ENCODE data around the gene ECHS1.
"Not testable (repeated sequence)": the region's sequence is repeated elsewhere in the genome, so short reads cannot be mapped to it uniquely, and the experiment has no call there.

Gene ECHS1

DNA sequence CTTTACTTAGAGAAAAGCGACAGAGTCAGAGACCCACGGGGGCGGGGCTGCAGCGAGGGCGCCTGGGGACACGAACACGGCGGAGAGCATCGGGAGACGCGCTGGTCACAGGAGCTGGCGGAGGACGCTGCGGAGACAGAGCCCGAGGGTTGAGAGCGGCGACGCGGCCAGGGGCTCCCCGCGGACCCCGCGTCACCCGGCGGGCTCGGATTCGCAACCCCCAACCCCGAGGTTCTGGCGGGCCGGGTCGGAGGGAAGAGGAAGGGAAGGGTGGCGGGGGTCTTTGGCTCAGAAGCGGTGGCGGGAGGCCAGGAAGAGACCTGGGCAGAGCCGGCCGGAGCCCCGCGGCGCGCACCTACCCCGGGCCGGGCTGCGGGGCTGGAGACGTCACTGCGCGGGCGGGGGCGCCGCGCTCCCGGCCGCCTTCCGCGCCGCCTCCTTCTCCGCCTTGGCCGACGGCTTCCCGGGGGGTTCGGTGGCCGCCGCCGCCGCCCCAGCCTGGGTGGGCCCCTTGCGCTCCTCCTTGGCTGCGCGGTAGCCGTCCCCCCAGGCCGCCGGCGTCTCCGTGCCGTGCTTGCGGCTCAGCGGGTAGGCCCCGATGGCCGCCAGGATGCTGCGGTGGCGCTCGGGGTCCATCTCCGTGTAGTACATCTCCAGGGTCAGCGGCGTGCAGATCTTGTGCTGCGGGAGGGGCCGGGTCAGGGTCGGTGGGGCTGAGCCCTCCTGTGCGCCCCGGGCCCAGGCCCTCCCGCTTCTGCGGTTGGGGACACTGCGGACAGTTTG, 47.5 kb downstream of the ECHS1 start:
- H3K4me3 ChIP-seq: peak overlapping the region; percentile 69
- TF ChIP-seq, protein P1, sequence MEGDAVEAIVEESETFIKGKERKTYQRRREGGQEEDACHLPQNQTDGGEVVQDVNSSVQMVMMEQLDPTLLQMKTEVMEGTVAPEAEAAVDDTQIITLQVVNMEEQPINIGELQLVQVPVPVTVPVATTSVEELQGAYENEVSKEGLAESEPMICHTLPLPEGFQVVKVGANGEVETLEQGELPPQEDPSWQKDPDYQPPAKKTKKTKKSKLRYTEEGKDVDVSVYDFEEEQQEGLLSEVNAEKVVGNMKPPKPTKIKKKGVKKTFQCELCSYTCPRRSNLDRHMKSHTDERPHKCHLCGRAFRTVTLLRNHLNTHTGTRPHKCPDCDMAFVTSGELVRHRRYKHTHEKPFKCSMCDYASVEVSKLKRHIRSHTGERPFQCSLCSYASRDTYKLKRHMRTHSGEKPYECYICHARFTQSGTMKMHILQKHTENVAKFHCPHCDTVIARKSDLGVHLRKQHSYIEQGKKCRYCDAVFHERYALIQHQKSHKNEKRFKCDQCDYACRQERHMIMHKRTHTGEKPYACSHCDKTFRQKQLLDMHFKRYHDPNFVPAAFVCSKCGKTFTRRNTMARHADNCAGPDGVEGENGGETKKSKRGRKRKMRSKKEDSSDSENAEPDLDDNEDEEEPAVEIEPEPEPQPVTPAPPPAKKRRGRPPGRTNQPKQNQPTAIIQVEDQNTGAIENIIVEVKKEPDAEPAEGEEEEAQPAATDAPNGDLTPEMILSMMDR (IDR thresholded peaks at IDR 0.05): no peak
- DNase-seq (ENCODE audit: low spot score): no peak

DNA sequence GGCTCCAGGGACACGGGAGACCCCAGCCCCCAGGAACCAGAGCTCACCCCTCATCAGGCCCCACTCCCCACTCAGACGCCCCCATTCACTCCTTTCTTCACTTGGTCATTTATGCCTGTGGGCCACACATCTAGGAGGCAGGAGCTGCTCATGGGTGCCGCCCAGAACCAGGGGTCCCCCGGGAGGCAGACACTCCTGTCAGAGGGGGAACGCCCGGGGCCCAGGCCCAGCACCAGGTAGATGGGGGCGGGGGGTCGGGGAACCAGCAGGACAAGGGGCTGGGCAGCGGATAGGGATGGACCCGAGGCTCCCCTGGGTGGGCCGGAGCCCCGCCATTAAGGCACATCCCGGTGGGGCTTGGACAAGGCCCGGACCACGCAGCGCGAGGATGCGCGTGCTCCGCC, 48.3 kb downstream of the ECHS1 start:
- TF ChIP-seq, protein P1 (IDR thresholded peaks at IDR 0.05): no peak
- Histone ChIP-seq H3K27ac (no peak overlapping the region), H3K4me3 (peak overlapping the region; percentile 69)
- no peak for DNase-seq (ENCODE audit: low spot score)

More for the DNA sequence above, 47.5 kb downstream of the ECHS1 start:
- no peak overlapping the region for H3K27ac ChIP-seq

DNA sequence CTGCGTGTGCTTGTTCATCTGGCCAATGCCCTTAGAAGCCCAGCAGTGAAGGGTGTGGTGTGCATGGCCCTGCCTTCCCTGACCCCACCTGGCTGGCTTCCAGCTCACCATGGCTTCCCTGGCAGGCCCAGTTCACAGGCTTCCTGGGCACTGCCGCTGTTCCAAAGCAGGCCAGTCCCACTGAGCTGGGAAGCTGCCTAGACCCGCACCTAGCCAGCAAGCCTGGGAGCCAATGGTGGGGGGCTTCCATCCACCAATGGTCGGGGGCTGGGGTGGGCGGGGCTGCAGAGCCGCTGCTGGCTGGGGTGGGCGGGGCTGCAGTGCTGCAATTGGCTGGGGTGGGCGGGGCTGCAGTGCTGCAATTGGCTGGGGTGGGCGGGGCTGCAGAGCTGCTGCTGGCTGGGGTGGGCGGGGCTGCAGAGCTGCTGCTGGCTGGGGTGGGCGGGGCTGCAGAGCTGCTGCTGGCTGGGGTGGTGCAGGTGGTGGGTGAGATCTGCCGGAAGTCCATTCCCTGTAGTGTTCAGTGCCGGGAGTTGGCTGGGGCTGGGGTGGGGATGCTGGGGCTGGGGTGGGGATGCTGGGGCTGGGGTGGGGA, 48.9 kb downstream of the ECHS1 start:
- TF ChIP-seq, protein P1 (IDR thresholded peaks at IDR 0.05): no peak
- DNase-seq (ENCODE audit: low spot score): no peak
- H3K4me3 ChIP-seq: no peak overlapping the region
- H3K27ac ChIP-seq: no peak overlapping the region

DNA sequence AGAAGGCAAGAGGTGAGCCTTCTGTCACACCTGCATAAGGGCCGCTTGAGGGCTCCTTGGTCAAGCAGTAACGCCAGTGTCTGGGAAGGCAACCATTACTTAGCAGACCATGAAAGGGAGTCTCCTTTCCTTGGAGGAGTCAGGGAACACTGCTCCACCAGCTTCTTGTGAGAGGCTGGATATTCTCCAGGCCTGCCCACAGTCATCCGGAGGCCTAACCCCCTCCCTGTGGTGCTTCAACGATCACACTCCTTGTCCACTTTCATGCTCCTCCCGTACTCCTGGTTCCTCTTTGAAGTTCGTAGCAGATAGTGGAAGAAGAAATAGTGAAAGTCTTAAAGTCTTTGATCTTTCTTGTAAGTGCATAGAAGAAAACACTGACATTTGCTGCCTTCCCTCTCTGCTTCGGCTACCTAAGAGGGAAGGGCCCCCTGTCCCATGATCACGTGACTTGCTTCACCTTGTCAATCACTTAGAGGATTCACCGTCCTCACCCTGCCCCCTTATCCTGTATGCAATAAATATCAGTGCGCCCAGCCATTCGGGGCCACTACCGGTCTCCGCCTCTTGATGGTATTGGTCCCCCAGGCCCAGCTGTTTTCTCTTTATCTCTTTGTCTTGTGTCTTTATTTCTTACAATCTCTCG, 51.0 kb downstream of the ECHS1 start:
- not testable (repeated sequence) for H3K27ac ChIP-seq; DNase-seq (ENCODE audit: low spot score); H3K4me3 ChIP-seq

DNA sequence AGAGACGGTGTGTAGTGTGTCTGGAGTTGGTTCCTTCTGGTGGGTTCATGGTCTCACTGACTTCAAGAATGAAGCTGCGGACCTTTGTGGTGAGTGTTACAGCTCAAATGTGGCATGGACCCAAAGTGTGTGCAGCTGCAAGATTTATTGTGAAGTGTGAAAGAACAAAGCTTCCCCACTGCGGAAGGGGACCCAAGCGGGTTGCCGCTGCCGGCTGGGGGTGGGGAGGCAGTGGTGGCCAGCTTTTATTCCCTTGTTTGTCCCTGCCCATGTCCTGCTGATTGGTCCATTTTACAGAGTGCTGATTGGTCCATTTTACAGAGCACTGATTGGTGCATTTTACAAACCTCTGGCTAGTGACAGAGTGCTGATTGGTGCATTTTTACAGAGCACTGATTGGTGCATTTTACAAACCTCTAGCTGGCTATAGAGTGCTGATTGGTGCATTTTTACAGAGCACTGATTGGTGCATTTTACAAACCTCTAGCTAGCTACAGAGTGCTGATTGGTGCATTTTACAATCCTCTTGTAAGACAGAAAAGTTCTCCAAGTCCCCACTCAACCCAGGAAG, 52.2 kb downstream of the ECHS1 start:
- not testable (repeated sequence) for H3K4me3 ChIP-seq; DNase-seq (ENCODE audit: low spot score); H3K27ac ChIP-seq

DNA sequence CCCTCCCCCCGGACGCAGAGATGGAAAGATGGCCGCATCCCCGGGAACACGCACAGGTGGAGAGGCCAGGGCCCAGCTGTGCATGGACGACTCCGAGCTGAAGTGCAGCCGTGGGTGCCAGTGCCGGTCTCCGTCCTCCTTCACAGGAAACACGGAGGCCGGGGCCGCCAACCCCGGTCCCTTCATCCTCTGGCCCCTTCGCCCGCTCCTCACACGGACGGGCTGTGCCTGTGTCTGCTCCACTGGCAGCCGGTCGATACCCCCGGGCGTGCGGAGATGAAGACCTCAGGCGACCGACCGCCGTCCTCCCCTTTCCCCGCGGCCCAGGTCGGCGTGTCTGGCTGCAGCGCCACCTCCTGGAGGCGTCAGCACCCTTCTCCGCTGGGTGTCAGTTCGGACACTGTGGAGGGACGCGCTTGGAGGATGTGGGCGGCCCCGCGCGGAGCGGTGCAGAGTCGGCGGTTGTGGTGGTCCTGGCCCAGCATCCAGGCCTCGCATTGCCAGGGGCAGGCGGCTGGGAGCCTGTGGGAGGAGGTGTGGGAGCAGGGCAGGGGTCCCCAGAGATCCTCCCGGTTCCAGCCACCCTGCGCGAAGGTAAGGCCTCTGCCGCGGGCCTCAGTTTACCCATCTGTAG, 54.5 kb downstream of the ECHS1 start:
- TF ChIP-seq, protein P1 (IDR thresholded peaks at IDR 0.05): no peak
- H3K27ac ChIP-seq: no peak overlapping the region
- peak overlapping the region; percentile 59 for H3K4me3 ChIP-seq
- DNase-seq (ENCODE audit: low spot score): no peak

DNA sequence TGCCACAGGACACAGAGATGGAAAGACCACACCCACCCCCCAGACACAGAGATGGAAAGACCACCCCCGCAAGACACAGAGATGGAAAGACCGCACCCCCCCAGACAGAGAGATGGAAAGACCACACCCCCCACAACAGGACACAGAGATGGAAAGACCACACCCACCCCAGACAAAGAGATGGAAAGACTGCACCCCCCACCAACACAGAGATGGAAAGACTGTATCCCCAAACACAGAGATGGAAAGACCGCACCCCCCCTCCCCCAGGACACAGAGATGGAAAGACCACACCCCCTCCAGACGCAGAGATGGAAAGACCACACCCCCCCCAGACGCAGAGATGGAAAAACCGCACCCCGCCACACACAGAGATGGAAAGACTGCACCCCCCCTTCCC, 56.4 kb downstream of the ECHS1 start:
- DNase-seq (ENCODE audit: low spot score): no peak
- TF ChIP-seq, protein P1 (IDR thresholded peaks at IDR 0.05): no peak
- Histone ChIP-seq H3K27ac (no peak overlapping the region), H3K4me3 (no peak overlapping the region)

All from coronary artery (tissue), 2 donors.